ENCODE measurements around the gene HAPLN2.

HAPLN2 gene

DNA sequence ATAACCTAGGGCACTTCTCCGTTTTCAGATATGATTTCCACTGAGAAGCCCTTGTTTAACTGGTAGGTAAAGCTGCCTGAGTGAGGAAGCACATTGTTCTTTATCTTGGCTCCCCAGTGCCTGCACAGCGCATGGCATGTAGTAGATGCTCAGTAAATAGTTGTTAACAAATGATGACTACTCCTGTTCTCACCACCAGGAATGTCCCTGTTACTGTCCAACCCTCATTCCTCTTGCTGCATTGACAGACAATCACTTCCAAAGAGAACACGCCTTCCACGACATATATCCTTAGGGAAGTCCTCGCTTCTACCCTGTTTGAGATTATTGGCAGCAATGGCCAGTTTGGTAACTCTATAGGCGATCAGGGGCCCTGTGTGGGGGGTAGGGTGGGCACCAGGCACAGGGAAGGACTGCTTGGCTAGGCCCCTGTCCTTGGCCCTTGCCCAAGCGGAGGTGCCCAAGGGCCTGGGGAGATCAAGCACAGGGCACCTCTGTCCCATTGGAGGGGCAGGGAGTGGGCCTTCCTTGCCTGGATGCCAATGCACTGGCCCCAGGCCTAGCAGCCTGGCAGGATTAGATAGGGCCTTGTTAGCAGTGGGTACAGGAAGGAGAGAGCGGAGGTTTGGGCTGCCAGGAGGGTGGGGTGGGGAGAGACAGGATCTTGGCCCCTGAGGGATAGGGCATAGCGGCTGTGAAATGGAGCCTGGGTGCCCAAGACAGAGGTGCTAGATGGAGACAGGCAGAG, 47.8 kb downstream of the HAPLN2 start:
- peak overlapping the region in 2 of 3 experiments; percentile 54 to 59 for H3K4me3 Mint-ChIP-seq
- peaks cover 85% of the 10 kb centered on the region for H3K4me1 Mint-ChIP-seq
- TF ChIP-seq, protein P1, sequence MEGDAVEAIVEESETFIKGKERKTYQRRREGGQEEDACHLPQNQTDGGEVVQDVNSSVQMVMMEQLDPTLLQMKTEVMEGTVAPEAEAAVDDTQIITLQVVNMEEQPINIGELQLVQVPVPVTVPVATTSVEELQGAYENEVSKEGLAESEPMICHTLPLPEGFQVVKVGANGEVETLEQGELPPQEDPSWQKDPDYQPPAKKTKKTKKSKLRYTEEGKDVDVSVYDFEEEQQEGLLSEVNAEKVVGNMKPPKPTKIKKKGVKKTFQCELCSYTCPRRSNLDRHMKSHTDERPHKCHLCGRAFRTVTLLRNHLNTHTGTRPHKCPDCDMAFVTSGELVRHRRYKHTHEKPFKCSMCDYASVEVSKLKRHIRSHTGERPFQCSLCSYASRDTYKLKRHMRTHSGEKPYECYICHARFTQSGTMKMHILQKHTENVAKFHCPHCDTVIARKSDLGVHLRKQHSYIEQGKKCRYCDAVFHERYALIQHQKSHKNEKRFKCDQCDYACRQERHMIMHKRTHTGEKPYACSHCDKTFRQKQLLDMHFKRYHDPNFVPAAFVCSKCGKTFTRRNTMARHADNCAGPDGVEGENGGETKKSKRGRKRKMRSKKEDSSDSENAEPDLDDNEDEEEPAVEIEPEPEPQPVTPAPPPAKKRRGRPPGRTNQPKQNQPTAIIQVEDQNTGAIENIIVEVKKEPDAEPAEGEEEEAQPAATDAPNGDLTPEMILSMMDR (IDR thresholded peaks at IDR 0.05; ENCODE audit: unreplicated experiment in 3 of 3): no peak
- H3K36me3 Mint-ChIP-seq (ENCODE audit: low read depth): peaks cover 12% of the 10 kb centered on the region
- H3K27ac Mint-ChIP-seq: peak overlapping the region; percentile 93 to 99 (median 99)
- H3K27me3 Mint-ChIP-seq (ENCODE audit: low read depth): peaks cover 5% of the 10 kb centered on the region
- no peaks in the 10 kb centered on the region for H3K9me3 Mint-ChIP-seq

DNA sequence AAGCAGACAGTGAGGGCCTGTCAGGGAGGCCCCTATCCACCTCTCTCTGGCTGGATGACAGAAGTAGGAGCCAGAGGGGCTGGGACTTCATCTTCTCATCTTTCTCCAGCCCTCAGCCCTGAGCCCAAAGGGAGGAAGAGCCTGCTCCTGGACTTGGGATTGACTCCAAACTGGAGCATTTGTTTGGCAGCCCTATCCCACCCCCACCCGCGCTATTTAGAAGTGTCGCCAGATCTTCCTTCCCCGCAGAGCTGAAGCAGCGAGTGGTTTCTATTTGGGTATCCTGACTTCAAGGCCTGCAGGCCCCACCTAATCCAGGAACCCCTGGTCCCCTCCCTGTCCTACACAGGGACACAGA, 48.4 kb downstream of the HAPLN2 start:
- Mint-ChIP-seq H3K4me1 (peaks cover 85% of the 10 kb centered on the region), H3K27ac (peak overlapping the region; percentile 93 to 99 (median 99)), H3K4me3 (peak overlapping the region in 2 of 3 experiments; percentile 54 to 59), H3K27me3 (ENCODE audit: low read depth) (peaks cover 5% of the 10 kb centered on the region), H3K9me3 (no peaks in the 10 kb centered on the region), H3K36me3 (ENCODE audit: low read depth) (peaks cover 17% of the 10 kb centered on the region)
- TF ChIP-seq, protein P1 (IDR thresholded peaks at IDR 0.05; ENCODE audit: unreplicated experiment in 3 of 3): no peak

DNA sequence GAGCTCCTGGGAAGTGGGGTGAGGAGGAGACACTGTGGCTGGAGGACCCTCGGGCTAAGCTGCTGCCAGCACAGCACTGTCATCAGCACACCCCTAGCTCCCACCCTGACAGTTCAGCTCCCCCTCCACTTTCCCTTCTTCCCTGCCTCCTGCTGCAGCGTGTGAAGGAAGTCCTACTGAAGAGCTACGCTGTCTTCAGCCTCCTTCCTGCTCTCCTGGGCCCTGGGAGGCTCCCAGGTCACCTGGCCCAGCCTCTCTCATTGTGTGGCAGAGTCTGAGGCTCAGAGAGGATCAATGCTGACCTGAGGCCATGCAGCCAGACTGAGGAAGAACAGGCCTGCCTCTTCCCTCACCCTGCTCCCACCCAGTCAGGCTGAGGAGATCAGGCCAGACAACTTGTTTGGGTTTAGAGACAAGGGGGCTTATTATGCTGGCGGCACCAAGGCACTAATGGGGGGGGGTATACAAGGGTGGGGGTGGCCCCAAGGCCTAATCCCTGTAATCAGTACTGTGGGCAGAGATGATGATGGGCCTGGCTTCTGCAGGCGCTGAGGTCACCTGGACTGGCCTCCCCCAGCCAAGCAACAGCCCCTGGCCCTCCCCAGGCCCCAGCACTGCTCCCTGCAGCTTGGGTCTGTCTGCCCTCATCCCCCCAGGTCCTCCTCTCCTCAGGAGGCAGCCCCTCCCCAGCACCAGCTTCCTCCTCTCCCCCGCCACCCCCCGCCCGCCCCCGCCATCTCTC, 48.9 kb downstream of the HAPLN2 start:
- TF ChIP-seq, protein P1 (IDR thresholded peaks at IDR 0.05; ENCODE audit: unreplicated experiment in 3 of 3): no peak

DNA sequence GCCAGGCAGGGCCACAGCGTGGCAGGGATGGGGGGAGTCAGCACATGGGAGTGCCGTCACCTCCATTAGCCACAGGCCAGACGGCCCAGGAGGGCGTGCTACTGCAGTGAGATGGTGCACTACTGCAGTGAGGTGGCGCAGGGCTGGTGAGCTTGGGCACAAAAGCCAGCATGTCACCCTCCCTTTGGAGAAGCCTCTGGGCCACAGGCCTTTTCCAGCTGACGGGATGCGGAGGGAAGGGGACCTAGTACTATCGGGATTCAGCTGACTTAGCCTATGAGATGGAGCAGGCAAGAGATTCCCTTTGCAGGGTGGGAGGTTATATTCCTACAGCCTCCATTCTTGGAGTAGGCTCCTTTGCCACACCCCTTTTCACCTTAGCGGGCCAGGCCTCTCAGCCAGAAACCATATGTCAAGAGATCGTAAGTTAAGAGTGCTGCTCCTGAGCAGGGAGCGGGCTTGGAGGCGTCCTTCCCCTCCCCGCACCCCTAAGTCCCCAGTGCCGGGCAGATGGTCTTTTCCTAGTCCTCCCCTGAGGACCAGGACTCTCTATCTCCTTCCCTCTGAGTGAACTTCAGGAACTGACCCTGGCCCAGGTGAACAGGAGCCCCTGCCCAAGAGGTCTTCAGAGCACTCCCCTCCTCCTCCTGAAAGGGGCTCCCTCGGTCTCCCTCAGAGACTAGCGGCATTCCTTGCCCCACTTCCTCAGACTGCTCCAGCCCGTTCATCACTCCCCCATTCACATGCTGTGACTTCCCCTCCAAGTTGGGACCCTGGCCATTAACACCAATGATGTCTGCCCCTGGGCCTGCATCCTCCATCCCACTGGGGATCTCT, 49.8 kb downstream of the HAPLN2 start:
- Mint-ChIP-seq H3K27me3 (ENCODE audit: low read depth) (no peaks in the 10 kb centered on the region), H3K4me3 (peak overlapping the region; percentile 6 to 79 (median 73)), H3K4me1 (peaks cover 85% of the 10 kb centered on the region), H3K27ac (peak overlapping the region; percentile 93 to 99 (median 99)), H3K36me3 (ENCODE audit: low read depth) (peaks cover 31% of the 10 kb centered on the region), H3K9me3 (no peaks in the 10 kb centered on the region)
- TF ChIP-seq, protein P1 (IDR thresholded peaks at IDR 0.05; ENCODE audit: unreplicated experiment in 3 of 3): no peak

More for the DNA sequence above, 48.9 kb downstream of the HAPLN2 start:
- no peaks in the 10 kb centered on the region for H3K9me3 Mint-ChIP-seq
- peaks cover 5% of the 10 kb centered on the region for H3K27me3 Mint-ChIP-seq (ENCODE audit: low read depth)
- peak overlapping the region in 2 of 3 experiments; percentile 54 to 59 for H3K4me3 Mint-ChIP-seq
- peak overlapping the region; percentile 93 to 99 (median 99) for H3K27ac Mint-ChIP-seq
- H3K36me3 Mint-ChIP-seq (ENCODE audit: low read depth): peaks cover 23% of the 10 kb centered on the region
- peaks cover 85% of the 10 kb centered on the region for H3K4me1 Mint-ChIP-seq

DNA sequence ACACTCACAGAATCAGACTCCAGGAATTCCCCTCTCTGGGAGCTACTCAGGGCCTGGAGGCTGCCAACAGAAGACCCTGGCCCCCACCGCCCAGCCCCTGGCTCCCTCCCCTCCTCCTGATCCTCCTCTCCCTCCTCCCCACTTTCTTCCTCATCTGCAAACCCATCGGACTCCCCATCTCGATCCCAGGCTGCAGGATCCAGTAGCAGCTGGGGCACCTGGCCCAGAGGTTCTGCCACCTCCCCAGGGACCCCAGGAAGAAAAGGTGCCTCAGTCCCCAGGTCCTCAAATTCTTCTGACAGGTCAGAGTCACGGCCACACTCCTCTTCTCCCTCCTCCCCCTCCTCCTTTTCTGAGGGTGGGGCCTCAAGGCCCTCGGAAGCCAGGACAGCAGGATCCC, 50.6 kb downstream of the HAPLN2 start:
- TF ChIP-seq, protein P1 (IDR thresholded peaks at IDR 0.05; ENCODE audit: unreplicated experiment in 3 of 3): no peak
- Mint-ChIP-seq H3K9me3 (no peaks in the 10 kb centered on the region), H3K36me3 (ENCODE audit: low read depth) (peaks cover 36% of the 10 kb centered on the region), H3K27ac (peak overlapping the region; percentile 93 to 99 (median 99)), H3K4me1 (peaks cover 82% of the 10 kb centered on the region), H3K4me3 (peak overlapping the region; percentile 6 to 79 (median 17)), H3K27me3 (ENCODE audit: low read depth) (no peaks in the 10 kb centered on the region)
